H9 (cell line): ENCODE results near the gene FRAT1. TPM values are rescaled to one million over a fixed set of nuclear protein-coding genes. Genes with fewer than 3 reads are reported as not detected.

Experiments
- DNase-seq: peaks from one replicate; pipeline ENCODE4 v3.0.0-alpha.2; 2017
- H2AFZ ChIP-seq: one replicate; pipeline ENCODE4 v1.6.1; 2013; ENCODE audit warnings: mild to moderate bottlenecking, low read length, control low read depth, moderate library complexity
- H2AK5ac ChIP-seq: 2 replicates; pipeline ENCODE4 v1.6.1; 2013; ENCODE audit warnings: low read length, control low read depth, mixed read lengths; ENCODE audit not compliant: insufficient read length
- H2BK120ac ChIP-seq: one replicate; pipeline ENCODE4 v1.6.1; 2013; ENCODE audit warnings: low read depth, mild to moderate bottlenecking, low read length, control low read depth, inconsistent platforms; ENCODE audit not compliant: poor library complexity, severe bottlenecking
- H2BK12ac ChIP-seq: 2 replicates; pipeline ENCODE4 v1.6.1; 2013; ENCODE audit warnings: low read length, control low read depth, mixed read lengths, low read depth; ENCODE audit not compliant: insufficient read length
- H2BK15ac ChIP-seq: 2 replicates; pipeline ENCODE4 v1.6.1; 2013; ENCODE audit warnings: low read depth, low read length, control low read depth
- H2BK20ac ChIP-seq: one replicate; pipeline ENCODE4 v1.6.1; 2013; ENCODE audit warnings: low read depth, mild to moderate bottlenecking, low read length, control low read depth, inconsistent platforms; ENCODE audit not compliant: poor library complexity, severe bottlenecking
- H2BK5ac ChIP-seq: 2 replicates; pipeline ENCODE4 v1.6.1; 2013; ENCODE audit warnings: low read length, control low read depth, mixed read lengths; ENCODE audit not compliant: insufficient read length
- H3K14ac ChIP-seq: 2 replicates; pipeline ENCODE4 v1.6.1; 2013; ENCODE audit warnings: low read length, control low read depth; ENCODE audit not compliant: insufficient read depth
- H3K18ac ChIP-seq: 2 replicates; pipeline ENCODE4 v1.6.1; 2013; ENCODE audit warnings: low read depth, mild to moderate bottlenecking, mixed read lengths, low read length, control low read depth; ENCODE audit not compliant: insufficient read length
- H3K23ac ChIP-seq: 2 replicates; pipeline ENCODE4 v1.6.1; 2013; ENCODE audit warnings: low read length, control low read depth, mixed read lengths, low read depth; ENCODE audit not compliant: insufficient read length
- H3K23me2 ChIP-seq: 2 replicates; pipeline ENCODE4 v1.6.1; 2013; ENCODE audit warnings: low read depth, mild to moderate bottlenecking, mixed read lengths, low read length, control low read depth; ENCODE audit not compliant: insufficient read length, poor library complexity, severe bottlenecking
- H3K27ac ChIP-seq: 2 replicates; pipeline ENCODE4 v1.5.1; 2013; ENCODE audit warnings: low read length, control low read depth, mixed read lengths, low read depth; ENCODE audit not compliant: insufficient read length
- H3K27me3 ChIP-seq: 2 replicates; pipeline ENCODE4 v1.6.1; 2013; ENCODE audit warnings: low read length, control low read depth, inconsistent platforms; ENCODE audit not compliant: insufficient read depth
- H3K4ac ChIP-seq: 2 replicates; pipeline ENCODE4 v1.6.1; 2013; ENCODE audit warnings: low read depth, mild to moderate bottlenecking, control low read depth, inconsistent platforms, low read length, moderate library complexity
- H3K4me1 ChIP-seq: 2 replicates; pipeline ENCODE4 v1.6.1; 2013; ENCODE audit warnings: low read length, control low read depth, inconsistent platforms; ENCODE audit not compliant: insufficient read depth
- H3K4me2 ChIP-seq: 2 replicates; pipeline ENCODE4 v1.6.1; 2013; ENCODE audit warnings: low read length, control low read depth, mixed read lengths; ENCODE audit not compliant: insufficient read length, insufficient read depth
- H3K56ac ChIP-seq: 2 replicates; pipeline ENCODE4 v1.6.1; 2013; ENCODE audit warnings: low read depth, mild to moderate bottlenecking, mixed read lengths, low read length, control low read depth; ENCODE audit not compliant: insufficient read length
- H3K79me1 ChIP-seq: 2 replicates; pipeline ENCODE4 v1.6.1; 2013; ENCODE audit warnings: low read depth, mild to moderate bottlenecking, moderate library complexity, low read length, control low read depth, inconsistent platforms; ENCODE audit not compliant: insufficient read depth, poor library complexity, severe bottlenecking
- H3K79me2 ChIP-seq: 2 replicates; pipeline ENCODE4 v1.6.1; 2013; ENCODE audit warnings: low read length, control low read depth, inconsistent platforms; ENCODE audit not compliant: insufficient read depth
- H3K9ac ChIP-seq: 2 replicates; pipeline ENCODE4 v1.6.1; 2013; ENCODE audit warnings: low read length, control low read depth, mixed read lengths; ENCODE audit not compliant: insufficient read length; ENCODE audit errors: extremely low read depth
- H3K9me3 ChIP-seq: one replicate; pipeline ENCODE4 v1.6.1; 2013; ENCODE audit warnings: low read depth, low read length, inconsistent platforms; ENCODE audit not compliant: control insufficient read depth
- H3T11ph ChIP-seq: one replicate; pipeline ENCODE4 v1.6.1; 2013; ENCODE audit warnings: mild to moderate bottlenecking, low read length, control low read depth, inconsistent platforms
- H4K20me1 ChIP-seq: one replicate; pipeline ENCODE4 v1.6.1; 2013; ENCODE audit not compliant: control insufficient read depth, insufficient read length, insufficient read depth
- H4K5ac ChIP-seq: 2 replicates; pipeline ENCODE4 v1.6.1; 2013; ENCODE audit warnings: low read depth, mild to moderate bottlenecking, mixed read lengths, low read length, control low read depth; ENCODE audit not compliant: insufficient read length
- H4K8ac ChIP-seq: replicated peaks from 2 replicates; pipeline ENCODE4 v1.6.1; 2013; ENCODE audit warnings: low read length, control low read depth, mixed read lengths, low read depth; ENCODE audit not compliant: insufficient read length
- H4K91ac ChIP-seq: 2 replicates; pipeline ENCODE4 v1.6.1; 2013; ENCODE audit warnings: low read depth, mild to moderate bottlenecking, moderate library complexity, mixed read lengths, low read length, control low read depth; ENCODE audit not compliant: insufficient read length
- H3K27ac Mint-ChIP-seq, 3 experiments: 2 replicates in 2 of 3; 3 replicates in 1 of 3; pipeline ENCODE4 v1.8.0; 2020 to 2021; ENCODE audit warnings: mixed read lengths in 3 of 3, mild to moderate bottlenecking in 1 of 3, moderate library complexity in 1 of 3
- H3K27me3 Mint-ChIP-seq: 2 replicates; pipeline ENCODE4 v1.8.0; 2021; ENCODE audit warnings: low read depth, mild to moderate bottlenecking, moderate library complexity, mixed read lengths
- H3K36me3 Mint-ChIP-seq, 3 experiments: 2 replicates in 2 of 3; 3 replicates in 1 of 3; pipeline ENCODE4 v1.8.0; 2020 to 2021; ENCODE audit warnings: low read depth in 3 of 3, mixed read lengths in 3 of 3; ENCODE audit not compliant: insufficient read depth in 1 of 3
- H3K4me1 Mint-ChIP-seq, 2 experiments: 2 replicates each; pipeline ENCODE4 v1.8.0; 2020; ENCODE audit warnings: mixed read lengths in 2 of 2
- H3K4me3 Mint-ChIP-seq, 2 experiments: 2 replicates in 1 of 2; 3 replicates in 1 of 2; pipeline ENCODE4 v1.8.0; 2020 to 2021; ENCODE audit warnings: mild to moderate bottlenecking in 2 of 2, mixed read lengths in 2 of 2, moderate library complexity in 1 of 2
- H3K9me3 Mint-ChIP-seq, 2 experiments: 2 replicates in 1 of 2; 3 replicates in 1 of 2; pipeline ENCODE4 v1.8.0; 2020; ENCODE audit warnings: mild to moderate bottlenecking in 2 of 2, mixed read lengths in 2 of 2, moderate library complexity in 1 of 2
- WGBS: extraction: QIAGEN DNeasy Blood & Tissue Kit; methylation state at CpG from one replicate; pipeline ENCODE4 v1.1.7; 2013; ENCODE audit warnings: missing lambda C conversion rate, low lambda C conversion rate, mixed read lengths; ENCODE audit not compliant: insufficient read length; ENCODE audit errors: extremely low coverage; 5-methylcytosine and 5-hydroxymethylcytosine counted together
- total RNA-seq: library from RNA; stranded (reverse); gene quantifications from 2 replicates; pipeline ENCODE4 v1.2.1, GENCODE V29; 2021
- TF ChIP-seq, protein P1 (sequence below): fragments of 200-600 bp; sonication (generic); conservative IDR thresholded peaks from 3 replicates; pipeline ENCODE4 v1.8.0; 2021; ENCODE audit warnings: antibody characterized with exemption, mild to moderate bottlenecking

FRAT1 gene
- total RNA-seq, 1 experiment from 2014 or later: 7.3 TPM

DNA sequence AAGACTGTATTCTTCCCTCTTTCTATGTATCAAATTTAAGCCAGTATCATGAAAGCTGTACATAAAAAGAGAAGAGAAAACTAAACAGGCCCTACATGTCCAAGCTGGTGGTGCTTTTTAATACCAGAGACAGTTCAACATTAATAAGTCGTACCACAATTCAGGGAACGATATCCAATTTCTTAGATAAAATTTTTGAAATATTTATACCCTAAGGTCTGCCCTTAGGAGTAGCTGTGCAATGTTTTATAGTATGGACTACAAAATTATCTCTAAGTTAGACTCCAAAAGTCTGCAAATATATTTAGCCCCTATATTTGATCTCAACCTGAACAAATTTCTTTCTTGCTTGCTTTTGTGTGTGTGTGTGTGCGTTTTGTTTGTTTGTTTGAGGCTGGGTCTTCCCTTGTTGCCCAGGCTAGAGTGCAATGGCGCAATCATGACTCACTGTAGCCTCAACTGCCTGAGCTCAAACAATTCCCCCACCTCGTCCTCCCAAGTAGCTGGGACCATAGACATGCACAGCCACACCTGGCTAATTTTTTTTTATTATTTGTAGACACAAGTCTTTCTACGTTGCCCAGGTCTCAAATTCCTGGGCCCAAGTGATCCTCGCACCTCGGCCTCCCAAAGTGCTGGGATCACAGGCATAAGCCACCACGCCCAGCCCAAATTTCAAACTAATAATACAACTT lies 39.8 kb upstream of the FRAT1 start:
- no peak overlapping the region for H2BK15ac ChIP-seq
- no peaks in the 10 kb centered on the region for H3K9me3 Mint-ChIP-seq
- no peak overlapping the region for H3K14ac ChIP-seq
- DNase-seq: no peak
- no CpG with 5 or more reads among the region's 9 CpGs for WGBS
- no peaks in the 10 kb centered on the region for H3K9me3 ChIP-seq
- H3K4me1 ChIP-seq: no peaks in the 10 kb centered on the region
- H3K23ac ChIP-seq: no peak overlapping the region
- no peak overlapping the region for H4K91ac ChIP-seq
- H3T11ph ChIP-seq: no peak overlapping the region
- TF ChIP-seq, protein P1, sequence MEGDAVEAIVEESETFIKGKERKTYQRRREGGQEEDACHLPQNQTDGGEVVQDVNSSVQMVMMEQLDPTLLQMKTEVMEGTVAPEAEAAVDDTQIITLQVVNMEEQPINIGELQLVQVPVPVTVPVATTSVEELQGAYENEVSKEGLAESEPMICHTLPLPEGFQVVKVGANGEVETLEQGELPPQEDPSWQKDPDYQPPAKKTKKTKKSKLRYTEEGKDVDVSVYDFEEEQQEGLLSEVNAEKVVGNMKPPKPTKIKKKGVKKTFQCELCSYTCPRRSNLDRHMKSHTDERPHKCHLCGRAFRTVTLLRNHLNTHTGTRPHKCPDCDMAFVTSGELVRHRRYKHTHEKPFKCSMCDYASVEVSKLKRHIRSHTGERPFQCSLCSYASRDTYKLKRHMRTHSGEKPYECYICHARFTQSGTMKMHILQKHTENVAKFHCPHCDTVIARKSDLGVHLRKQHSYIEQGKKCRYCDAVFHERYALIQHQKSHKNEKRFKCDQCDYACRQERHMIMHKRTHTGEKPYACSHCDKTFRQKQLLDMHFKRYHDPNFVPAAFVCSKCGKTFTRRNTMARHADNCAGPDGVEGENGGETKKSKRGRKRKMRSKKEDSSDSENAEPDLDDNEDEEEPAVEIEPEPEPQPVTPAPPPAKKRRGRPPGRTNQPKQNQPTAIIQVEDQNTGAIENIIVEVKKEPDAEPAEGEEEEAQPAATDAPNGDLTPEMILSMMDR: no peak
- H2BK12ac ChIP-seq: no peak overlapping the region
- no peak overlapping the region for H2BK120ac ChIP-seq
- H2AK5ac ChIP-seq: no peak overlapping the region
- H3K23me2 ChIP-seq: no peaks in the 10 kb centered on the region
- no peak overlapping the region for H2BK20ac ChIP-seq
- no peaks in the 10 kb centered on the region for H4K20me1 ChIP-seq
- no peak overlapping the region for H4K5ac ChIP-seq
- no peaks in the 10 kb centered on the region for H3K27me3 ChIP-seq
- no peak overlapping the region for H3K18ac ChIP-seq
- H3K4me2 ChIP-seq: no peak overlapping the region
- H3K4me3 Mint-ChIP-seq: no peak overlapping the region
- no peak overlapping the region for H3K56ac ChIP-seq
- H4K8ac ChIP-seq: no peak overlapping the region
- no peak overlapping the region for H2BK5ac ChIP-seq
- no peaks in the 10 kb centered on the region; the same call in 1 of the 2 replicates for H3K79me2 ChIP-seq
- no peak overlapping the region for H2AFZ ChIP-seq
- H3K27me3 Mint-ChIP-seq: no peaks in the 10 kb centered on the region; the same call in 1 of the 2 replicates
- peak overlapping the region in 1 of 3 experiments; percentile 11; a peak in 1 of 7 replicates for H3K27ac Mint-ChIP-seq
- peaks cover 0 to 3% (median 0%) of the 10 kb centered on the region in 3 experiments; a peak in 1 of 7 replicates for H3K36me3 Mint-ChIP-seq
- H3K27ac ChIP-seq: no peak overlapping the region
- no peak overlapping the region for H3K4ac ChIP-seq
- peaks cover 7% of the 10 kb centered on the region for H3K79me1 ChIP-seq
- no peak overlapping the region for H3K9ac ChIP-seq
- peaks cover 0 to 7% of the 10 kb centered on the region in 2 experiments; a peak in 1 of 4 replicates for H3K4me1 Mint-ChIP-seq
